ENCODE measurements around the gene TBX6.

TBX6 gene

GRCh38 chr16:30108059-30108850, 16.5 kb upstream of the TBX6 start:
- Mint-ChIP-seq H3K27me3 (ENCODE audit: low read depth, poor library complexity) (peaks cover 6% of the 10 kb centered on the region), H3K9me3 (peaks cover 10% of the 10 kb centered on the region), H3K4me1 (peaks cover 23% of the 10 kb centered on the region), H3K4me3 (no peak overlapping the region), H3K27ac (no peak overlapping the region), H3K36me3 (ENCODE audit: low read depth) (peaks cover 54% of the 10 kb centered on the region)
- DNase-seq = no peak
- no peak for TF ChIP-seq CTCF (IDR thresholded peaks at IDR 0.05)

GRCh38 chr16:30104492-30104891, 12.8 kb upstream of the TBX6 start:
- Mint-ChIP-seq H3K4me1 (peaks cover 32% of the 10 kb centered on the region), H3K9me3 (peaks cover 46% of the 10 kb centered on the region), H3K27me3 (ENCODE audit: low read depth, poor library complexity) (no peaks in the 10 kb centered on the region), H3K36me3 (ENCODE audit: low read depth) (peaks cover 79% of the 10 kb centered on the region), H3K27ac (peak overlapping the region; percentile 57), H3K4me3 (no peak overlapping the region)
- no peak for DNase-seq
- no peak for TF ChIP-seq CTCF (IDR thresholded peaks at IDR 0.05)

GRCh38 chr16:30104090-30104489, 12.4 kb upstream of the TBX6 start:
- Mint-ChIP-seq H3K27ac (peak overlapping the region; percentile 57), H3K4me1 (peaks cover 32% of the 10 kb centered on the region)

GRCh38 chr16:30096862-30097563, 5.3 kb upstream of the TBX6 start:
- peaks cover 53% of the 10 kb centered on the region for H3K4me1 Mint-ChIP-seq
- H3K27ac Mint-ChIP-seq = peak overlapping the region; percentile 98
- no peak for DNase-seq
- no peak for TF ChIP-seq CTCF (IDR thresholded peaks at IDR 0.05)
- H3K9me3 Mint-ChIP-seq = peaks cover 54% of the 10 kb centered on the region
- peak overlapping the region; percentile 89 for H3K4me3 Mint-ChIP-seq
- peaks cover 10% of the 10 kb centered on the region for H3K27me3 Mint-ChIP-seq (ENCODE audit: low read depth, poor library complexity)
- H3K36me3 Mint-ChIP-seq (ENCODE audit: low read depth) = peaks cover 51% of the 10 kb centered on the region

More at GRCh38 chr16:30104090-30104489, 12.4 kb upstream of the TBX6 start:
- no peak for TF ChIP-seq CTCF (IDR thresholded peaks at IDR 0.05)
- no peak for DNase-seq
- H3K27me3 Mint-ChIP-seq (ENCODE audit: low read depth, poor library complexity) = no peaks in the 10 kb centered on the region
- no peak overlapping the region for H3K4me3 Mint-ChIP-seq
- H3K36me3 Mint-ChIP-seq (ENCODE audit: low read depth) = peaks cover 82% of the 10 kb centered on the region
- H3K9me3 Mint-ChIP-seq = peaks cover 48% of the 10 kb centered on the region

GRCh38 chr16:30096105-30096861, 4.6 kb upstream of the TBX6 start, which contains the start of gene YPEL3:
Gene YPEL3 (minus strand): TSS chr16:30096213. CDS start chr16:30095482, 731 bp downstream.
- Mint-ChIP-seq H3K4me1 (peaks cover 51% of the 10 kb centered on the region), H3K36me3 (ENCODE audit: low read depth) (peaks cover 44% of the 10 kb centered on the region), H3K9me3 (peaks cover 47% of the 10 kb centered on the region), H3K4me3 (peak within 1 kb of the TSS; percentile 89), H3K27ac (peak within 1 kb of the TSS; percentile 98), H3K27me3 (ENCODE audit: low read depth, poor library complexity) (peaks cover 10% of the 10 kb centered on the region)
- TF ChIP-seq CTCF (IDR thresholded peaks at IDR 0.05) = no peak
- DNase-seq = peak; percentile 94

All from nephron progenitor cell (in vitro differentiated cells).